Testis (tissue), 3 donors: ENCODE measurements around the gene METTL27. TPM values are rescaled to one million over a fixed set of nuclear protein-coding genes. Genes with fewer than 3 reads are reported as not detected.
"Not testable (repeated sequence)": the region's sequence is repeated elsewhere in the genome, so short reads cannot be mapped to it uniquely, and the experiment has no call there.

ENCODE experiments used
- DNase-seq: peaks from one replicate; pipeline ENCODE4 v3.0.0-alpha.2; 2019
- H3K27ac ChIP-seq, 2 donors: fragments of 200-600 bp; sonication (generic); one replicate each; pipeline ENCODE4 v1.5.1; 2019
- H3K27me3 ChIP-seq: fragments of 200-600 bp; sonication (generic); one replicate; pipeline ENCODE4 v1.5.1; 2019
- H3K36me3 ChIP-seq: fragments of 200-600 bp; sonication (generic); one replicate; pipeline ENCODE4 v1.5.1; 2017; ENCODE audit warnings: low read depth; ENCODE audit errors: missing control alignments
- H3K4me1 ChIP-seq: fragments of 200-600 bp; sonication (generic); one replicate; pipeline ENCODE4 v1.5.1; 2019
- H3K4me3 ChIP-seq, 2 donors: fragments of 200-600 bp; sonication (generic); one replicate each; pipeline ENCODE4 v1.5.1; 2017 to 2019
- H3K9me3 ChIP-seq: fragments of 200-600 bp; sonication (generic); one replicate; pipeline ENCODE4 v1.5.1; 2017
- CTCF ChIP-seq, 3 experiments: fragments of 450-650 bp in 2 of 3; fragments of 200-600 bp in 1 of 3; sonication (generic) in 1 of 3; IDR thresholded peaks; one replicate each; pipeline ENCODE4 v1.5.1; 2016 to 2019; ENCODE audit warnings: antibody characterized with exemption in 3 of 3, mild to moderate bottlenecking in 2 of 3, moderate library complexity in 1 of 3
- POLR2A ChIP-seq: fragments of 450-650 bp; IDR thresholded peaks from one replicate; pipeline ENCODE4 v1.6.1; 2017; ENCODE audit warnings: antibody characterized with exemption, mild to moderate bottlenecking, moderate library complexity
- WGBS, 2 donors: methylation state at CpG; one replicate each; pipeline ENCODE4 v1.1.5; 2018; 5-methylcytosine and 5-hydroxymethylcytosine counted together
- intact Hi-C: fragments of 100-400 bp; cut with DNase I; formaldehyde crosslinking; loops from one replicate; pipeline ENCODE4 v1.15.1; 2023; ENCODE audit warnings: low total_unique reads
- polyA plus RNA-seq: library from polyadenylated mRNA; stranded (reverse); fragments of 350-450 nt; fragmentation: Illumina TruSeq; extraction: RNeasy Lipid Tissue Mini Kit (QIAGEN cat#74804); gene quantifications from one replicate; pipeline ENCODE4 v1.2.3, GENCODE V29; 2014; ENCODE audit warnings: low read depth, low replicate concordance; ENCODE audit not compliant: insufficient read depth
- total RNA-seq, 2 donors: library from RNA; depleted of rRNA; stranded (reverse); fragments of >200 nt; gene quantifications; one replicate each; pipeline ENCODE4 v1.2.3, GENCODE V29; 2016

Gene METTL27
- total and polyA plus RNA-seq, 3 donors from 2014 or later: 3.5 to 5.6 (median 3.7) TPM

- H3K27ac ChIP-seq: no peak overlapping the region
- H3K36me3 ChIP-seq: no peaks in the 10 kb centered on the region
- H3K4me3 ChIP-seq: no peak overlapping the region
- WGBS, 2 donors: 76 to 88% methylated on average over 13 to 15 of the region's 15 CpGs
- intact Hi-C loops: loop anchor here (10.0 kb wide), 1 partner anchor 68 kb away; no protein-coding TSS in a partner anchor
- no peaks in the 10 kb centered on the region for H3K9me3 ChIP-seq
- H3K27me3 ChIP-seq: no peaks in the 10 kb centered on the region
- peaks cover under 1% of the 10 kb centered on the region for H3K4me1 ChIP-seq
- DNase-seq: no peak
- TF ChIP-seq POLR2A (no peak), CTCF (IDR thresholded peaks at IDR 0.05) (no peak)
These were observed 19.8 kb downstream of the METTL27 start for GRCh38 chr7:73822319-73823173.

- intact Hi-C loops: loop anchor here (10.0 kb wide), 1 partner anchor 67 kb away; no protein-coding TSS in a partner anchor
- WGBS, 2 donors: 91 to 93% methylated on average over 14 of the region's 14 CpGs
- H3K9me3 ChIP-seq, H3K27ac ChIP-seq, H3K27me3 ChIP-seq, H3K4me1 ChIP-seq, DNase-seq, H3K4me3 ChIP-seq, H3K36me3 ChIP-seq: not testable (repeated sequence)
These were observed 20.6 kb downstream of the METTL27 start for GRCh38 chr7:73821597-73822285.

GRCh38 chr7:73820013-73820412 is 22.3 kb downstream of the METTL27 start:
- 89 to 90% methylated on average over 7 of the region's 7 CpGs for WGBS, 2 donors
- DNase-seq: no peak

GRCh38 chr7:73817121-73817520 is 25.2 kb downstream of the METTL27 start:
- intact Hi-C loops: no loop called here
- no peaks in the 10 kb centered on the region for H3K27me3 ChIP-seq
- DNase-seq: no peak
- whole genome bisulfite sequencing, 2 donors: 94 to 98% methylated on average over 6 of the region's 6 CpGs
- TF ChIP-seq CTCF (IDR thresholded peaks at IDR 0.05) (no peak), POLR2A (no peak)
- no peaks in the 10 kb centered on the region for H3K36me3 ChIP-seq
- no peak overlapping the region for H3K4me3 ChIP-seq
- H3K9me3 ChIP-seq: no peaks in the 10 kb centered on the region
- no peaks in the 10 kb centered on the region for H3K4me1 ChIP-seq
- no peak overlapping the region for H3K27ac ChIP-seq

More at GRCh38 chr7:73820013-73820412, 22.3 kb downstream of the METTL27 start:
- Histone ChIP-seq H3K27me3 (no peaks in the 10 kb centered on the region), H3K36me3 (no peaks in the 10 kb centered on the region), H3K9me3 (no peaks in the 10 kb centered on the region), H3K4me3 (no peak overlapping the region), H3K4me1 (no peaks in the 10 kb centered on the region), H3K27ac (no peak overlapping the region)
- TF ChIP-seq POLR2A (no peak), CTCF (IDR thresholded peaks at IDR 0.05) (no peak)
- intact Hi-C loops: loop anchor here (10.0 kb wide), 1 partner anchor 65 kb away; no protein-coding TSS in a partner anchor

GRCh38 chr7:73815436-73815835 is 26.9 kb downstream of the METTL27 start:
- intact Hi-C loops: no loop called here
- no peaks in the 10 kb centered on the region for H3K9me3 ChIP-seq
- H3K27me3 ChIP-seq: no peaks in the 10 kb centered on the region
- H3K36me3 ChIP-seq: no peaks in the 10 kb centered on the region
- WGBS, 2 donors: 85 to 88% methylated on average over 5 to 8 of the region's 8 CpGs
- no peaks in the 10 kb centered on the region for H3K4me1 ChIP-seq
- no peak overlapping the region for H3K27ac ChIP-seq
- DNase-seq: no peak
- TF ChIP-seq POLR2A: no peak
- TF ChIP-seq CTCF (IDR thresholded peaks at IDR 0.05): no peak
- H3K4me3 ChIP-seq: no peak overlapping the region
